ENCODE measurements around the gene MSH2.

MSH2 gene

DNA sequence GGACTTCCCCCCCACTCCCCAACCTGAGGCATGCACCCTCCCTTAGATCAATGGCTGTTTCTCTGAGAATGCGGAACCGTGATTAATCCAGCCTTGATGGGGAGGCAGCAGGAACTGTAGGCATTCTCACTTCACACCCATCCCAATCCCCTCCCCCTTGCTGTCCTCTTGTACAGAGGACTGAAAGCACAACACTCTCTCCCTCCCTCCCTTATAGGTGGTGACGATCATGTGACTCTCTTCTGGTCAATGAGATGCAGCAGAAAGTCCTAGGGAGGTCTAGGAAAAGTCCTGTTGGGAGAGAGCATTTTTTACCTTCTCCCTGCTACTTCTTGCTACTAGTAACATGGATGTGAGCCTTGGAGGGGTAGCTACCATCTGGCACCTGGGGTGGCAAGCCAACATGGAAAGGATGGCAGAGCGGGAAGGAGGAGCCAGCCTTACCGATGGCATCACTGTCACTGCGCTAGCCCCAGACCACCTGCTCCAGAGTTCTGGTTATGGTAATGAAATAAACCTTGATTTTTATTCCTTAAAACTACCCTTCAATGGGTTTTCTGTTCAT lies 106.9 kb downstream of the MSH2 start:
- DNase-seq = no peak

- no peak for DNase-seq
Observed at GRCh38 chr2:47510745-47511144, 107.8 kb downstream of the MSH2 start.

DNA sequence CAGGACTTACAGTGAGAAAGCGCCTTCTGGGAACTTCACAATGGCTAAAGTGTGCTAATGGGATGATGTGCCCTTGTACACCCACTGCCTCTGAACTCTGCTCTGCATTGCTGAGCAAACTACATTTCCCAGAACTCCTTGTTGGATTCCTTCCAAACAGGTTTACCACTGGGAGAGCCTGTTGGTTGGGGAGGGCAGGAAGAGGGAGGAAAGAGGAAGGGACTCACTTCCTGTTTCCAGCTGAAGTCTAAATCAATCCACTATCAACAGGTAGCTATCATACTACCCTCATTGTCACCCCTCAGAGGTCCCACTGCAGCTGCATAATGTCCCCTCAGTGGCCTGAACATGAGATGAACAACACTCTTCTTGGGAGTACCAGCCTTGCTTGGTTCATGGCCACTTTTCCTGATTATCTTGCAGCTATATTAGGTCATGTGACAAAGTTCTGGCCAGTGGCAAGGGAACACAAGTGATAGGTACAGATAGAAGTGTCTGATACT lies 109.7 kb downstream of the MSH2 start:
- no peak for DNase-seq

DNA sequence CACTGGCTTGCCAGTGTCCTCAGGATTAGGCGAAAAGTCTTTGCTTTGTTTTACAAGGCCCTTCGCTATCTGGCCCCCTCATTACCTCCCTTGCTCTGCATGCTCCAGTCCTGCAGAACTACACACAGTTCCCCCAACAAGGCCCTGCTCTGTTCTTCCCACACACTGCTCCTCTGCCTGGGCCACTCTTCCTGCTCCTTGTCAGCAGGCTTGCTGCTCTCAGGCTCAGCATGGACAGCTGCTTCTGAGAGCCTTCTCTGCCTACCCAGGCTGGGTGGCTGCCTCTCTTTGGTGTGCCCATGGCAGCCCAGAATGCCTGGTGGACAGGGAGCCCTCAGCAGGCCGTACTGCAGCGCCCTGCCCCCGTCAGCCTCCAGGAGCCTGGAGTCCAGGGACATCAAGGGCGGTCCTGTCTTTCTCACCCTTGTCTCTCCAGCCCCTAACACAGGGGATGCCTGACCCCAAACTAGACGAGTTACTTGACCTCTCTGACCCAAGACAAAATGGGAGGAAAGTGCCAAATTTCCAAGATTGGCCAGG lies 111.1 kb downstream of the MSH2 start:
- DNase-seq = no peak

- no peak for DNase-seq
Observed at GRCh38 chr2:47516360-47517104, 113.6 kb downstream of the MSH2 start.

DNA sequence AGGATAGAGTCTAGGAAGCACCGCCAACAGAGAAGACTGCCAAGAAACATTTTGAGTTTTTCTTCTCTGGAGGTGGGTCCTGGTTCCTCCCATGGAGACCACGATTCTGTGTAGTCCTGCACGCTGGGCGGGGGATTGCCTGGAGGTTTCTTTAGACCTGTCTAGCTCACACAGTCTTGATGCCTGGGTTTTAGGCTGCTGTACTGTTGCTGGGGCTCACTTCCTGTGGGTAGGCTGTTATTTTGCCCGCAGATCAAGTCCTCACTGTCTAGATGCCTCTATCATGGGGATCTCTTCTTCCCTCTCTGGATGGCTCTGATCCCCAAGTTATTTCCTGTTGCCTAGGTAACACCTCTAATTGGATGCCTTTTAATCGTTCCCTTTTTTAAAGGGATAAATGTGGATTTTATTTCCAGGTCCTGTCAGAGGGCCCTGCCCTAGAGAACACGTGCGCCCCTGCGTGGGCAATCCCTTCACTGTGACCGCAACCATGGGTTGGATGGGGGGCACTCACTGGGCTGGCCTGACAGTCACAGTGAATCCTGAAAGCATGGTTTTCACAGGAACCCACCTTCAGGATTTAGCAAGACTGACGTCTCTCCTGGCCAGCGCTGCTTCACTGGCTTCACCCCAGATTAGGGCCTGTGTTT lies 115.7 kb downstream of the MSH2 start:
- DNase-seq = no peak

DNA sequence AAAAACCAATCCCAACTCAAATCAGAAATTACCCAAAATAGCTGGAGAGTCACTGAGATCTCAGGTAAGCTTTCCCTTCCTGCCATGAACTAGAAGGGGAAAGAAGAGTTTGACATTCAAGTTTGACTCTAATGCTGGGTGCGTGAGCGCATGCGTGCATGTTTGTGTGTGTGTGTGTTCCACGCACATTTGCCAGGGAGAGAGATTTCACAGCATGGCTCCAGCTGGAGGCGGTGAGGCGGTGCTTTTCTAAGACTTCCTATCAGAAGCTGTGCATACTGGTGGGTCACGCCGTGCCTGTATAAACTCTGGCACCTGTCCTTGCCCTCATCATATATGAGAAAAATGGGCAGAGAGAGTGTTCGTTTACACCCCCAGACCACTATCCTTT lies 116.2 kb downstream of the MSH2 start:
- DNase-seq = no peak

GRCh38 chr2:47519604-47520301 lies 116.8 kb downstream of the MSH2 start:
- no peak for DNase-seq

GRCh38 chr2:47520302-47520630 lies 117.3 kb downstream of the MSH2 start:
- DNase-seq = no peak

DNA sequence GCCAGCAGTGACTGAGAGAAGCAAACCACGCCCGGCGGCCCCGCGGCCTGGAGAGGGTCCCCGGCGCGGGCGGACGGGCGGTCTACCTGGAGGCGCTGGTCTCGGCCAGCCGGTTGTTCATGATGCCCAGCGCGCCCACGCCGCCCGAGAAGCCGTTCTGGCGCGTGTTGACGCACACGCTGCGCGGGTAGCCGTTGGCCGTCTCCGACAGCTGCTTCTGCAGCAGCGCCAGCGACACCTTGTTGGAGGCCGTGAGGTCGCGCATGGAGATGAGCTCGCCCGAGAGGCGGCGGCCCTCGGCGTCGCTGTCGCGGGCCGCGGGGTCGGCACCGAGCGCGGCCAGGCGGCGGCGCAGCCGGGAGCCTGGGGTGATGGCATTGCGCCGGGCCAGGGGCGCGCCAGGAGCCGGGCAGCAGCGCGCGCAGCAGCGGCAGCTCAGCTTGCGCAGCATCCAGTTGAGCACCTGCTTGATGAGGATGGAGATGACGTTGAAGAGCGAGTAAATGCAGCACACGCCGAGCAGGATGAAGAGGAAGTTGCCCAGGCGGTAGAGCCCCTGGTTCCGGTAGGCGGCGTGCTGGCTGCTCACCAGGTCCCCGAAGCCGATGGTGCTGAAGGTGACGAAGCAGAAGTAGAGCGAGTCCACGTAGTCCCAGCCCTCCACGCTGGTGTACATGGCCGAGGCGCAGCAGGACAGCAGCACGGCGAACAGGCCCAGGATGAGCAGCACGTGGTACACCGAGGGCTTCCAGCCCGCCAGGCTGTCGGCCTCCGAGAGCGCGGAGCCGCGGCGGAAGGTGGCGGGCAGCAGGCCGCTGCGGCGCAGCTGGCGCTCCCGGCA lies 118.1 kb downstream of the MSH2 start:
- peak; percentile 75 for DNase-seq

- DNase-seq = no peak
Observed at GRCh38 chr2:47521666-47522285, 118.8 kb downstream of the MSH2 start.

DNA sequence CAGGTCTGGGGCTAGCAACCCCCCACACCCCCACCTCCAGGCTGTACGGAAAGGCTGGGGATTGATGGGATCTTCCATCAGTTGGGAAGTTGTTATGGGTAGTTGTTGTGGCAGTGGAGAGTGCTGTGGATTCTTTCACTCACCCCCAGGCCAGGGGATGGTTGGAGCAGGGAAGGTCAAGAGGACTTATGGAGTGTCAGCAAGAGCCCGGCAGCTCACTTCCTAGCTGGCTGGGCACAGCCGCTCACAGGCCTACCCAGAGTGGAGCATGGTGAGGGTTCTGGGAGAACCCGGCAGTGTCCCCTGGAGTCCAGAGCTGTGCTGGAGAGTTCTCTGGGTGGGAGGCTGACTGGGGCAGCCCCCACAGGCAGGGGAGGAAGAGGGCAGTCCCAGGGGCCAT lies 122.2 kb downstream of the MSH2 start:
- no peak for DNase-seq

GRCh38 chr2:47528455-47528854 lies 125.5 kb downstream of the MSH2 start:
- DNase-seq = no peak

- DNase-seq = no peak
Observed at GRCh38 chr2:47528874-47529273, 125.9 kb downstream of the MSH2 start.

DNA sequence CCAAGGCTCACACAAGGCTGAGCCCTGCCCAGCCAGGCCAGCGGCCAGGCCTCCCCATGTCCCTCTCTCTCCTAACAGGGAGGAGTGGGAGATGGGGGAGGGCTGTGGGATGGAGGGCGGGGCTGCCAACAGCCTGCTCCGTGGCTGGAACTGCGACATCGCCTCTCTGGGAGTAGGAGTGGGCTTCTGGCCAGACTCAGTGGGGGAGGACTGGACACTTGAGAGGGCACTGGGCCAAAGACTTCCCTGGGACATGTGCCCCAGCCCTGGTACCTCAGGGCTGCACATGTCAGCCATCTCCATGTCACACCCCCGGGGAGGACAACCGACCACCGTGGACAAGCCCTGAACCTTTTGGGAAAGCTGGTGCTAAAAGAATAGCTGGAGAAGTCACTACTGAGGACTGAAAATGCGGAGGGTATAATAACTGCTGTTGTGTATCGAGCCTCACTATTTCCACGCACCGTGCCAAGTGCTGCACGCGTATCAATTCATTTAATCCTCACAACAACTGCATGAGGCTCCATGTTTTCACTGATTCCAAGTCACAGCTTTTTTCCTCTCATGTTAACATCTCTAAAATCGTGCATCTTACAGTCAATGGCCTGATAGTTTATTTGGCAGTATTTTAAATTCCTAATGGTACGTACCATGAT lies 127.3 kb downstream of the MSH2 start:
- DNase-seq = no peak

DNA sequence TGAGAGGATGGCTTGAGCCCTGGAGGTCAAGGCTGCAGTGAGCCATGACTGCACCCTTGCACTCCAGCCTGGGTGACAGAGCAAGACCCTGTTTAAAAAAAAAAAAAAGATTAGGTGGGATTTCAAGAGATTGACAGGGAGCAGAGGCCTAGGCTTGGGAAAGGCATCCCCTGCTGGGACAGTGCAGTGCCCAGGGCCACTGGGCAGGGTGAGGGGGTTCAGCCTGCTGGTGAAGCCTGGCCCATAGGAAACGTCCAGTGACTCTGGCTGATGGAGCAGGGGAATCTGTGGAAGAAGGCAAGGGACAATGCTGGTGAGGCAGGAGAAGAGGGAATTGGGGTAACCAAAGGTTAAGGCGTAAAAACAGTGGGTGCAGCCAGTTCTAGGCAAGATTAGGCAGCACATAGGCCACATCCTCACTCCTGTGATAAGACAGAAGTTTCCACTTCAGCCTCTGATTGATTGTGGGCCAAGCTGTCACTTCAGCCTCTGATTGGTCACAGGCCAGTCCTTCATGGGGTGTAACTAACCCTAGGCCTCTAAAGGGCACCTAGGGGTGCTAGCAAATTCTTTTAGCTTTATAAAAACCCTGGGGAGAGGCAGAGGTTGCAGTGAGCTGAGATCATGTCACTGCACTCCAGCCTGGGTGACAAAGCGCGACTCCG lies 128.6 kb downstream of the MSH2 start:
- no peak for DNase-seq
